HL-60 (cell line): ENCODE results near the gene SPATS2L.

Experiments used
- GABPA ChIP-seq: IDR thresholded peaks from 2 replicates; pipeline ENCODE4 v1.6.1; 2012; ENCODE audit warnings: low read depth
- POLR2AphosphoS5 ChIP-seq: IDR thresholded peaks from 2 replicates; pipeline ENCODE4 v1.6.1; 2012; ENCODE audit warnings: low read depth
- TF ChIP-seq, protein P1 (sequence below): IDR thresholded peaks from one replicate; pipeline ENCODE4 v1.5.1; 2011; ENCODE audit warnings: low read length, control low read depth, inconsistent platforms; ENCODE audit not compliant: insufficient read depth

DNA sequence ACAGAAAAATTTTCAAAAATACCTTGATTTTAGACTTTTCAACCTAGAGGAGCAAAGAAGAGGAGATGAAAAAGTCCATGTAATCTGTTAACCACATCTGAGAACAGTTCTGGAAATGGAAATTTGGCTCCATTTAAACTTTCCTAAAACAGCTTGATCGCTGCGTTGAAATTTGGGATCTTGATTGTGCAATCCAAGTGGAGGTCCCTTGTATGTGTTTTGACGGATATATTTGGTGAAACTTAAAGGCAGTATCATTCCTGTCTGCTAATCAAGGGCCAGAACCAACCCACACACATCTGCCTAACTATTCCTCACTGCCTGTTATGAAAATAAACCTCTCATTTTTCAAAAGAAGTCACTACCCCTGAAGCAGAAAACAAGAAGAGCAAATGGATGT is 46.6 kb downstream of the SPATS2L start:
- TF ChIP-seq, protein P1, sequence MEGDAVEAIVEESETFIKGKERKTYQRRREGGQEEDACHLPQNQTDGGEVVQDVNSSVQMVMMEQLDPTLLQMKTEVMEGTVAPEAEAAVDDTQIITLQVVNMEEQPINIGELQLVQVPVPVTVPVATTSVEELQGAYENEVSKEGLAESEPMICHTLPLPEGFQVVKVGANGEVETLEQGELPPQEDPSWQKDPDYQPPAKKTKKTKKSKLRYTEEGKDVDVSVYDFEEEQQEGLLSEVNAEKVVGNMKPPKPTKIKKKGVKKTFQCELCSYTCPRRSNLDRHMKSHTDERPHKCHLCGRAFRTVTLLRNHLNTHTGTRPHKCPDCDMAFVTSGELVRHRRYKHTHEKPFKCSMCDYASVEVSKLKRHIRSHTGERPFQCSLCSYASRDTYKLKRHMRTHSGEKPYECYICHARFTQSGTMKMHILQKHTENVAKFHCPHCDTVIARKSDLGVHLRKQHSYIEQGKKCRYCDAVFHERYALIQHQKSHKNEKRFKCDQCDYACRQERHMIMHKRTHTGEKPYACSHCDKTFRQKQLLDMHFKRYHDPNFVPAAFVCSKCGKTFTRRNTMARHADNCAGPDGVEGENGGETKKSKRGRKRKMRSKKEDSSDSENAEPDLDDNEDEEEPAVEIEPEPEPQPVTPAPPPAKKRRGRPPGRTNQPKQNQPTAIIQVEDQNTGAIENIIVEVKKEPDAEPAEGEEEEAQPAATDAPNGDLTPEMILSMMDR, result no peak
- TF ChIP-seq GABPA (no peak), POLR2AphosphoS5 (no peak)
